ENCODE measurements around the gene CALR.
"Not testable (repeated sequence)": the region's sequence is repeated elsewhere in the genome, so short reads cannot be mapped to it uniquely, and the experiment has no call there.

Gene CALR

DNA sequence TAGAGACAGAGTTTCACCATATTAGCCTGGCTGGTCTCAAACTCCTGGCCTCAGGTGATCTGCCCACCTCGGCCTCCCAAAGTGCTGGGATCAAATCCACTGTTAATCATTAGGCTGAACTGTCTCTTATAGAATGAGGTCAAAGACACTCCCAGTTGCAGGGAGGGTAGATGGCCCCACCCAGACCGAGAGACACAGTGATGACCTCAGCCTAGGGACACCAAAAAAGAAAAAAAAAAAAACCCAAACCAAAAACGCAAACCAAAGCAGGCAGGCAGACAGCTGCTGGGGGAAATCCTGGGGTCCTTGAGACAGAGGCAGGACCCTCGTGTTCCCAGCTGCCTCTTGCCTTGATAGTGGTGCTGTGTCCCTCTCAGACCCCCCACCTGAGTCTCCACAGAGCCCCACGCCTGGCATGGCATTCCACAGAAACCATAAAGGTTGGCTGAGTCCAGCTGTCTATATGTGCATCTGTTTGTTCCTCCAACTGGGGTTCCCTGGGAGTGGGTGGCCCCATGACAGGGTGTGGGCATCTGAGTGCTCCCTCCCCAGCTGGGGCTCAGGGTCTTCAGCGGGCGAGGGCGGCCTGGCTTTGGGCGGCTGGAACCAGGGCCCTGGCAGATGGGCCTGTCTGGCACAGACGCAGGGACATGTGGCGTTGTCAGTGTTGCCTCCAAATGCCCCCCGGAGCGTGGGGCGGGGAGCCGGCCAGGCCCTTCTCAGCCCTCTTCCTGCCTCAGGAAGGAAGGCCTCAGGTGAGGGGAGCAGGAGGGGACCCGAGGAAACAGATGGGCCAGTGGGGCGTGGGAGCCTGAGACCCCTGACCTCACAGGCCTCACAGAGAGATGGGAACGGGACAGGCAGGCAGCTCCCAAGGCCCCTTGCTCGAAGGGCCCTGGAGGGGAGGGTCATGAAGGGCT lies 36.2 kb downstream of the CALR start:
- H3K36me3 ChIP-seq (replicated peaks; ENCODE audit: insufficient read depth, low read length), result no peaks in the 10 kb centered on the region
- H3K27ac ChIP-seq (ENCODE audit: low read length), result no peak overlapping the region
- no peaks in the 10 kb centered on the region for H3F3A ChIP-seq (ENCODE audit: insufficient read depth, low read length)
- no peaks in the 10 kb centered on the region for H3K9me3 ChIP-seq (replicated peaks; ENCODE audit: insufficient read depth, low read length)
- no peak overlapping the region for H3K4me3 ChIP-seq (ENCODE audit: low read length)
- no peak overlapping the region for H2AFZ ChIP-seq (ENCODE audit: low read length)
- DNase-seq, result no peak
- no peak overlapping the region for H3K4me2 ChIP-seq (ENCODE audit: low read depth, low read length)
- TF ChIP-seq EZH2phosphoT487 (IDR thresholded peaks at IDR 0.05; ENCODE audit: low read length), result no peak
- TF ChIP-seq EZH2 (optimal IDR thresholded peaks at IDR 0.05; ENCODE audit: low read depth, low read length), result no peak
- TF ChIP-seq, protein P1, sequence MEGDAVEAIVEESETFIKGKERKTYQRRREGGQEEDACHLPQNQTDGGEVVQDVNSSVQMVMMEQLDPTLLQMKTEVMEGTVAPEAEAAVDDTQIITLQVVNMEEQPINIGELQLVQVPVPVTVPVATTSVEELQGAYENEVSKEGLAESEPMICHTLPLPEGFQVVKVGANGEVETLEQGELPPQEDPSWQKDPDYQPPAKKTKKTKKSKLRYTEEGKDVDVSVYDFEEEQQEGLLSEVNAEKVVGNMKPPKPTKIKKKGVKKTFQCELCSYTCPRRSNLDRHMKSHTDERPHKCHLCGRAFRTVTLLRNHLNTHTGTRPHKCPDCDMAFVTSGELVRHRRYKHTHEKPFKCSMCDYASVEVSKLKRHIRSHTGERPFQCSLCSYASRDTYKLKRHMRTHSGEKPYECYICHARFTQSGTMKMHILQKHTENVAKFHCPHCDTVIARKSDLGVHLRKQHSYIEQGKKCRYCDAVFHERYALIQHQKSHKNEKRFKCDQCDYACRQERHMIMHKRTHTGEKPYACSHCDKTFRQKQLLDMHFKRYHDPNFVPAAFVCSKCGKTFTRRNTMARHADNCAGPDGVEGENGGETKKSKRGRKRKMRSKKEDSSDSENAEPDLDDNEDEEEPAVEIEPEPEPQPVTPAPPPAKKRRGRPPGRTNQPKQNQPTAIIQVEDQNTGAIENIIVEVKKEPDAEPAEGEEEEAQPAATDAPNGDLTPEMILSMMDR (IDR thresholded peaks at IDR 0.05; ENCODE audit: low read length), result no peak
- H3K27me3 ChIP-seq (replicated peaks; ENCODE audit: insufficient read depth, low read length), result peaks cover 34% of the 10 kb centered on the region
- no peaks in the 10 kb centered on the region for H3K79me2 ChIP-seq (ENCODE audit: low read length)
- no peaks in the 10 kb centered on the region for H4K20me1 ChIP-seq (ENCODE audit: insufficient read depth, low read length)
- no peaks in the 10 kb centered on the region for H3K9me2 ChIP-seq (replicated peaks; ENCODE audit: insufficient read depth, low read length)
- no peak overlapping the region for H3K9ac ChIP-seq (ENCODE audit: low read length)
- H3K4me1 ChIP-seq (ENCODE audit: low read length), result peaks cover 5% of the 10 kb centered on the region

DNA sequence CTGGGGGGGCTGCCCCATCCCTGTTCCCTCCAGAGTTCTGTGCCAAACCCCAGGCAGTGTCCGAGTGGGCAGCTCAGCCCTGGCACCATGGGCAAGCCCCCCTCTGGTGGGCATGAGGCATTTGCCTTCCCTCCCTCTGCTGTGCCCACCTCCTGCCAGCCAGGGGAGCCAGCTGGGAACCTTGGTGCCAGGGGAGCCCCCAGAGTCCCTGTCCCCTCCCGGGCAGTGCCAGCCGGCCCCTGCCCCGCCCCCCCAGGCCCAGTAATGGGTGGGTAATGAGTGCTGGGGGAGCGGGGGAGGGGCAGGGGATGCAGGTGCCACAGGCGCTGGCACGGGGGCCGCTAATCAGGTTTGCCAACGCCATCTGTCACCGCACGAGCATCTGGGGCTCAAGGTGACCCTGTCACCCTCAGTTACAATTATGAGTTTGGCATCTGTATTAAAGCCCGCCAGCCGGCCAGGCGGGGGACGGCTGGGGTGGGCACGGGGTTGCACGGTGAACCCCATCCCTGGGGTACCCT lies 36.9 kb downstream of the CALR start:
- Histone ChIP-seq H3K27me3 (replicated peaks; ENCODE audit: insufficient read depth, low read length) (peaks cover 41% of the 10 kb centered on the region), H3K9ac (ENCODE audit: low read length) (no peak overlapping the region), H3K9me2 (replicated peaks; ENCODE audit: insufficient read depth, low read length) (no peaks in the 10 kb centered on the region), H3K4me2 (ENCODE audit: low read depth, low read length) (no peak overlapping the region), H3K27ac (ENCODE audit: low read length) (no peak overlapping the region), H3F3A (ENCODE audit: insufficient read depth, low read length) (no peaks in the 10 kb centered on the region), H3K4me3 (ENCODE audit: low read length) (no peak overlapping the region), H3K9me3 (replicated peaks; ENCODE audit: insufficient read depth, low read length) (no peaks in the 10 kb centered on the region), H3K4me1 (ENCODE audit: low read length) (peaks cover 5% of the 10 kb centered on the region), H3K36me3 (replicated peaks; ENCODE audit: insufficient read depth, low read length) (no peaks in the 10 kb centered on the region), H3K79me2 (ENCODE audit: low read length) (no peaks in the 10 kb centered on the region), H4K20me1 (ENCODE audit: insufficient read depth, low read length) (no peaks in the 10 kb centered on the region), H2AFZ (ENCODE audit: low read length) (no peak overlapping the region)
- no peak for DNase-seq
- TF ChIP-seq, protein P1 (IDR thresholded peaks at IDR 0.05; ENCODE audit: low read length), result no peak
- no peak for TF ChIP-seq EZH2phosphoT487 (IDR thresholded peaks at IDR 0.05; ENCODE audit: low read length)
- TF ChIP-seq EZH2 (optimal IDR thresholded peaks at IDR 0.05; ENCODE audit: low read depth, low read length), result no peak

DNA sequence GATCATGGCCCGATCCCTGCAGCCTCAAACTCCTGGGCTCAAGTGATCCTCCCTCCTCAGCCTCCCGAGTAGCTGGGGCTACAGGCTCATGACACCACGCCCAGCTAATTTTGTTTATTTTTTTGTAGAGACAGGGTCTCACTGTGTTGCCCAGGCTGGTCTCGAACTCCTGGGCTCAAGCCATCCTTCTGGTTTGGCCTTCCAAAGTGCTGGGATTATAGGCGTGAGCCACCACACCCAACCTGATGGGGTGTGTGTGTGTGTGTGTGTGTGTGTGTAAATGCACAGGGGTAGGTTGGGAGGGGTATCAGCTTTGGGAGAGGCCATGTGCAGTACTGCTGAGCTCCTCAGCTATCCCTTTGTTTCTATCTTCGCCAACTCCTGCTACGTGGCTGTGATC lies 37.7 kb downstream of the CALR start:
- H4K20me1 ChIP-seq (ENCODE audit: insufficient read depth, low read length); H3K9me3 ChIP-seq (replicated peaks; ENCODE audit: insufficient read depth, low read length); H2AFZ ChIP-seq (ENCODE audit: low read length); H3K9me2 ChIP-seq (replicated peaks; ENCODE audit: insufficient read depth, low read length); DNase-seq; H3K9ac ChIP-seq (ENCODE audit: low read length); H3F3A ChIP-seq (ENCODE audit: insufficient read depth, low read length); H3K36me3 ChIP-seq (replicated peaks; ENCODE audit: insufficient read depth, low read length); H3K27ac ChIP-seq (ENCODE audit: low read length); H3K4me2 ChIP-seq (ENCODE audit: low read depth, low read length); H3K79me2 ChIP-seq (ENCODE audit: low read length); H3K4me1 ChIP-seq (ENCODE audit: low read length); H3K4me3 ChIP-seq (ENCODE audit: low read length): not testable (repeated sequence)
- H3K27me3 ChIP-seq (replicated peaks; ENCODE audit: insufficient read depth, low read length), result peaks cover 49% of the 10 kb centered on the region

DNA sequence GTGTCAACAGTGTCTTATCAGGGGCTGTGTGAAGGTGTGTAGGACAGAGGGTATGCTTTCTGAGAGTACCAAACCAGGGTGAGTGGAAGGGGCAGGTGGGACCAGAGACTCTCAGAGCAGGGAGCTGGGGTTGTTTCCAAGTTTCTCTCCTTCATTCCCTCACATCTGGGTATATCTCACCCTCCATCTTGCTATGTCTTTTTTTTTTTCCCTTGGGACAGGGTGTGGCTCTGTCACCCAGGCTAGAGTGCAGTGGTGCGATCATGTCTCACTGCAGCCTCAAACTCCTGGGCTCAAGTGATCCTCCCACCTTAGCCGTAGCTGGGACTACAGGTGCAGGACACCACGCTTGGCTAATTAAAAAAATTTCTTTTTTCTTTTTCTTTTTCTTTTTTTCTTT lies 41.6 kb downstream of the CALR start:
- H2AFZ ChIP-seq (ENCODE audit: low read length), result no peak overlapping the region
- no peaks in the 10 kb centered on the region for H4K20me1 ChIP-seq (ENCODE audit: insufficient read depth, low read length)
- TF ChIP-seq, protein P1 (IDR thresholded peaks at IDR 0.05; ENCODE audit: low read length), result no peak
- TF ChIP-seq EZH2phosphoT487 (IDR thresholded peaks at IDR 0.05; ENCODE audit: low read length), result no peak
- no peak for TF ChIP-seq EZH2 (optimal IDR thresholded peaks at IDR 0.05; ENCODE audit: low read depth, low read length)
- H3K4me3 ChIP-seq (ENCODE audit: low read length), result no peak overlapping the region
- peaks cover 11% of the 10 kb centered on the region for H3K4me1 ChIP-seq (ENCODE audit: low read length)
- H3K27ac ChIP-seq (ENCODE audit: low read length), result no peak overlapping the region
- H3K36me3 ChIP-seq (replicated peaks; ENCODE audit: insufficient read depth, low read length), result no peaks in the 10 kb centered on the region
- no peaks in the 10 kb centered on the region for H3K79me2 ChIP-seq (ENCODE audit: low read length)
- H3K27me3 ChIP-seq (replicated peaks; ENCODE audit: insufficient read depth, low read length), result peaks cover 55% of the 10 kb centered on the region
- H3K9me3 ChIP-seq (replicated peaks; ENCODE audit: insufficient read depth, low read length), result no peaks in the 10 kb centered on the region
- no peak for DNase-seq
- H3K9ac ChIP-seq (ENCODE audit: low read length), result no peak overlapping the region
- H3K9me2 ChIP-seq (replicated peaks; ENCODE audit: insufficient read depth, low read length), result no peaks in the 10 kb centered on the region
- no peak overlapping the region for H3K4me2 ChIP-seq (ENCODE audit: low read depth, low read length)
- no peaks in the 10 kb centered on the region for H3F3A ChIP-seq (ENCODE audit: insufficient read depth, low read length)
